ENCODE measurements around the gene FBXL16. TPM values are rescaled to one million over a fixed set of nuclear protein-coding genes. Genes with fewer than 3 reads are reported as not detected.

FBXL16 gene
- total and polyA plus RNA-seq, 9 of the 15 experiments (the other 6 are each of a cell fraction or from before 2014, with no cell fraction given) = 0.21 to 8.2 (median 1.7) TPM

- TF ChIP-seq ZNF277 (CRISPR knock-in tag; IDR thresholded peaks at IDR 0.05; ENCODE audit: borderline replicate concordance) (no peak), HCFC1 (IDR thresholded peaks at IDR 0.05; ENCODE audit: low read depth, low read length) (no peak), BACH1 (tag; IDR thresholded peaks at IDR 0.05) (no peak), CEBPB (tag; IDR thresholded peaks at IDR 0.05) (no peak), ZNF436 (CRISPR knock-in tag; IDR thresholded peaks at IDR 0.05) (no peak), ZHX1 (conservative IDR thresholded peaks at IDR 0.05; ENCODE audit: low read length) (no peak), KDM2B (CRISPR knock-in tag; IDR thresholded peaks at IDR 0.05) (no peak), POLR3G (IDR thresholded peaks at IDR 0.05; ENCODE audit: extremely low read depth, insufficient read length, insufficient replicate concordance) (no peak), XRCC5 (IDR thresholded peaks at IDR 0.05; ENCODE audit: low read depth, low read length) (no peak), SNIP1 (IDR thresholded peaks at IDR 0.05; ENCODE audit: low read depth) (no peak), CTCFL (IDR thresholded peaks at IDR 0.05; ENCODE audit: borderline replicate concordance, insufficient read depth, low read depth, low read length, poor library complexity, severe bottlenecking) (no peak), ZNF274 (IDR thresholded peaks at IDR 0.05; ENCODE audit: borderline replicate concordance, low read depth, low read length) (no peak), TAF9B (IDR thresholded peaks at IDR 0.05; ENCODE audit: partially characterized antibody) (no peak), BDP1 (IDR thresholded peaks at IDR 0.05; ENCODE audit: insufficient read depth, insufficient read length) (no peak)
- TF ChIP-seq, protein P1, sequence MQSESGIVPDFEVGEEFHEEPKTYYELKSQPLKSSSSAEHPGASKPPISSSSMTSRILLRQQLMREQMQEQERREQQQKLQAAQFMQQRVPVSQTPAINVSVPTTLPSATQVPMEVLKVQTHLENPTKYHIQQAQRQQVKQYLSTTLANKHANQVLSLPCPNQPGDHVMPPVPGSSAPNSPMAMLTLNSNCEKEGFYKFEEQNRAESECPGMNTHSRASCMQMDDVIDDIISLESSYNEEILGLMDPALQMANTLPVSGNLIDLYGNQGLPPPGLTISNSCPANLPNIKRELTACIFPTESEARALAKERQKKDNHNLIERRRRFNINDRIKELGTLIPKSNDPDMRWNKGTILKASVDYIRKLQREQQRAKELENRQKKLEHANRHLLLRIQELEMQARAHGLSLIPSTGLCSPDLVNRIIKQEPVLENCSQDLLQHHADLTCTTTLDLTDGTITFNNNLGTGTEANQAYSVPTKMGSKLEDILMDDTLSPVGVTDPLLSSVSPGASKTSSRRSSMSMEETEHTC (IDR thresholded peaks at IDR 0.05) = no peak
Measured at GRCh38 chr16:678858-679813, 26.5 kb downstream of the FBXL16 start (continued).

Measured in K562 (cell line).